22Rv1 (cell line): ENCODE data around the gene NPFFR1.

ENCODE experiments used
- ZFX ChIP-seq: fragments of 450-650 bp; IDR thresholded peaks from 2 replicates; pipeline ENCODE4 v1.6.1; 2017; ENCODE audit warnings: antibody characterized with exemption, borderline replicate concordance
- TF ChIP-seq, protein P1 (sequence below): fragments of 450-650 bp; IDR thresholded peaks from 2 replicates; pipeline ENCODE4 v1.5.1; 2017; ENCODE audit warnings: mild to moderate bottlenecking

DNA sequence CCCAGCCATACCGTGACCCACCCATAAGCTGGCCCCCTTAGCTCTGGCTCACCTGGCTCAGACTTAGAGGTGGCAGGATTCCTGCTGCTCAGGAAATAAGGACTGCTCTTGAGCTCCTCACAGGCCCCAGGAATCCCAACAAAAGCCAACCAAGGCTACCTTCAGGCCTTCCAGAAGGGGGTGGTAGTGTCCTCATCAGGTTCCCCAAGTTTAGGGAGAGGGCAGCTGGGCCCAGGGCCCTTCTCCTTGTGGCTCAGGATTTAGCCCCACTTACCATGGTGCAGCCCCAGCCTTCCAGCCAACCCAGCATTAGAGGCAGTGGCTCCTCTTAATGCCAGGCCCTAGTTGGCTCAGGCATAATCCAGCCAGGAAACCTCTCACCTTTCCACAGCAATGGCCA, 23.5 kb downstream of the NPFFR1 start:
- TF ChIP-seq, protein P1, sequence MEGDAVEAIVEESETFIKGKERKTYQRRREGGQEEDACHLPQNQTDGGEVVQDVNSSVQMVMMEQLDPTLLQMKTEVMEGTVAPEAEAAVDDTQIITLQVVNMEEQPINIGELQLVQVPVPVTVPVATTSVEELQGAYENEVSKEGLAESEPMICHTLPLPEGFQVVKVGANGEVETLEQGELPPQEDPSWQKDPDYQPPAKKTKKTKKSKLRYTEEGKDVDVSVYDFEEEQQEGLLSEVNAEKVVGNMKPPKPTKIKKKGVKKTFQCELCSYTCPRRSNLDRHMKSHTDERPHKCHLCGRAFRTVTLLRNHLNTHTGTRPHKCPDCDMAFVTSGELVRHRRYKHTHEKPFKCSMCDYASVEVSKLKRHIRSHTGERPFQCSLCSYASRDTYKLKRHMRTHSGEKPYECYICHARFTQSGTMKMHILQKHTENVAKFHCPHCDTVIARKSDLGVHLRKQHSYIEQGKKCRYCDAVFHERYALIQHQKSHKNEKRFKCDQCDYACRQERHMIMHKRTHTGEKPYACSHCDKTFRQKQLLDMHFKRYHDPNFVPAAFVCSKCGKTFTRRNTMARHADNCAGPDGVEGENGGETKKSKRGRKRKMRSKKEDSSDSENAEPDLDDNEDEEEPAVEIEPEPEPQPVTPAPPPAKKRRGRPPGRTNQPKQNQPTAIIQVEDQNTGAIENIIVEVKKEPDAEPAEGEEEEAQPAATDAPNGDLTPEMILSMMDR, result no peak
- TF ChIP-seq ZFX, result no peak
